HL-60/S4 (cell line): ENCODE measurements around the gene CD244.
"Not testable (repeated sequence)": the region's sequence is repeated elsewhere in the genome, so short reads cannot be mapped to it uniquely, and the experiment has no call there.

Source experiments
- in situ Hi-C: fragments of 300-500 bp; cut with MboI; formaldehyde crosslinking; loops from 2 replicates; pipeline ENCODE4 v1.14.3; 2022; ENCODE audit warnings: low sequenced_read_pairs

CD244 gene

GRCh38 chr1:160782988-160783765 is 79.5 kb downstream of the CD244 start:
- in situ Hi-C loops, result not testable (repeated sequence)

GRCh38 chr1:160781914-160782689 is 80.6 kb downstream of the CD244 start:
- in situ Hi-C loops, result no loop called here

- in situ Hi-C loops, result no loop called here
Measured at GRCh38 chr1:160781186-160781766, 81.4 kb downstream of the CD244 start.

GRCh38 chr1:160780398-160780755 is 82.3 kb downstream of the CD244 start:
- in situ Hi-C loops, result no loop called here
